Measurements from ENCODE around the gene ARHGAP4. TPM values are rescaled to one million over a fixed set of nuclear protein-coding genes. Genes with fewer than 3 reads are reported as not detected.

Gene ARHGAP4
- total RNA-seq, 2 donors from 2014 or later = 7.6 to 8.9 TPM

DNA sequence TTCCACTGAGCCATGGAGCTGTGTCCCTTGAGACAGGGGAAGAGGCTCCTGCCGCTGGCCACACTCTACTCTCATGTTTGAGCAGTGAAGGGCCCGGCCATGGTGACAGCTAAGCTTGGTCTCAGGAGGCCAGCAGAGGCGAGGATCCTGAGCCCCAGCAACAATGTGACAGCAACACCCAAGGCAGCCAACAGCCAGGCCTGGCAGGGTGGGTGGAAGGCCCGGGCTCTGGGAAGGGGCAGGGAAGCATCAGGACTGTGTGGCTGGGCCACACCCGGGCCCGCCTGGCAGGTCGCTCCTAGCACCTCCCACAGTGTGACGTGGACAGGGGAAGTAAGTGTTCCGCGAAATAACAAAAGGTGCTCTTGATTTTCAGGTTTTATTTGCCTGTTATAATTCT lies 64.9 kb downstream of the ARHGAP4 start:
- H3K4me3 ChIP-seq = no peak overlapping the region
- H3K27me3 ChIP-seq = no peaks in the 10 kb centered on the region
- DNase-seq (ENCODE audit: low spot score) = no peak
- H3K9me3 ChIP-seq = no peaks in the 10 kb centered on the region
- no peaks in the 10 kb centered on the region for H3K4me1 ChIP-seq
- H3K36me3 ChIP-seq = no peaks in the 10 kb centered on the region
- H3K27ac ChIP-seq = no peak overlapping the region
- TF ChIP-seq, protein P1, sequence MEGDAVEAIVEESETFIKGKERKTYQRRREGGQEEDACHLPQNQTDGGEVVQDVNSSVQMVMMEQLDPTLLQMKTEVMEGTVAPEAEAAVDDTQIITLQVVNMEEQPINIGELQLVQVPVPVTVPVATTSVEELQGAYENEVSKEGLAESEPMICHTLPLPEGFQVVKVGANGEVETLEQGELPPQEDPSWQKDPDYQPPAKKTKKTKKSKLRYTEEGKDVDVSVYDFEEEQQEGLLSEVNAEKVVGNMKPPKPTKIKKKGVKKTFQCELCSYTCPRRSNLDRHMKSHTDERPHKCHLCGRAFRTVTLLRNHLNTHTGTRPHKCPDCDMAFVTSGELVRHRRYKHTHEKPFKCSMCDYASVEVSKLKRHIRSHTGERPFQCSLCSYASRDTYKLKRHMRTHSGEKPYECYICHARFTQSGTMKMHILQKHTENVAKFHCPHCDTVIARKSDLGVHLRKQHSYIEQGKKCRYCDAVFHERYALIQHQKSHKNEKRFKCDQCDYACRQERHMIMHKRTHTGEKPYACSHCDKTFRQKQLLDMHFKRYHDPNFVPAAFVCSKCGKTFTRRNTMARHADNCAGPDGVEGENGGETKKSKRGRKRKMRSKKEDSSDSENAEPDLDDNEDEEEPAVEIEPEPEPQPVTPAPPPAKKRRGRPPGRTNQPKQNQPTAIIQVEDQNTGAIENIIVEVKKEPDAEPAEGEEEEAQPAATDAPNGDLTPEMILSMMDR (IDR thresholded peaks at IDR 0.05) = no peak

Other genes with a start within 250 kb of the ARHGAP4 start
- 10 to 100 TPM; 71.3 to 76.6 TPM for gene SLC6A8, start 238.3 kb downstream of the ARHGAP4 start, total RNA-seq
- gene BCAP31, start 201.9 kb downstream of the ARHGAP4 start, total RNA-seq = 100 to 1,000 TPM in 1 of 2 donors, 10 to 100 TPM in 1; 86.3 to 109 TPM
- 10 to 100 TPM; 15.2 to 18.0 TPM for gene ABCD1, start 201.4 kb downstream of the ARHGAP4 start, total RNA-seq
- gene PLXNB3, start 162.0 kb downstream of the ARHGAP4 start, total RNA-seq = 1 to 10 TPM; 5.6 to 8.2 TPM
- 10 to 100 TPM; 19.4 to 24.6 TPM for gene SRPK3, start 145.2 kb downstream of the ARHGAP4 start, total RNA-seq
- gene IDH3G, start 131.9 kb downstream of the ARHGAP4 start, total RNA-seq = 100 to 1,000 TPM; 116 to 135 TPM
- gene SSR4, start 131.6 kb downstream of the ARHGAP4 start, total RNA-seq = 100 to 1,000 TPM; 219 to 238 TPM
- 1 to 10 TPM; 2.1 to 7.1 TPM for gene PDZD4, start 95.7 kb downstream of the ARHGAP4 start, total RNA-seq
- gene L1CAM, start 40.1 kb downstream of the ARHGAP4 start, total RNA-seq = 1 to 10 TPM; 6.3 to 7.0 TPM
- gene AVPR2, start 21.6 kb downstream of the ARHGAP4 start, total RNA-seq = 1 to 10 TPM; 2.3 to 4.7 TPM
- 10 to 100 TPM; 66.5 to 70.2 TPM for gene NAA10, start 8.8 kb upstream of the ARHGAP4 start, total RNA-seq
- gene RENBP, start 18.4 kb upstream of the ARHGAP4 start, total RNA-seq = 10 to 100 TPM in 1 of 2 donors, 1 to 10 TPM in 1; 6.2 to 10.6 TPM
- 10 to 100 TPM; 40.8 to 54.7 TPM for gene HCFC1, start 45.6 kb upstream of the ARHGAP4 start, total RNA-seq
- gene TMEM187, start 46.5 kb upstream of the ARHGAP4 start, total RNA-seq = 1 to 10 TPM; 4.7 to 6.4 TPM
- 10 to 100 TPM; 27.5 to 37.1 TPM for gene IRAK1, start 93.6 kb upstream of the ARHGAP4 start, total RNA-seq
- 10 to 100 TPM; 52.7 to 69.1 TPM for gene MECP2, start 171.5 kb upstream of the ARHGAP4 start, total RNA-seq
- gene OPN1LW, start 218.0 kb upstream of the ARHGAP4 start, total RNA-seq = not detected

Data from right atrium auricular region (tissue), 2 donors.